Measurements from ENCODE around the gene UBXN11.

UBXN11 gene

GRCh38 chr1:26285366-26286063, 20.9 kb downstream of the UBXN11 start:
- no peak for DNase-seq

- DNase-seq = no peak
These were observed 21.7 kb downstream of the UBXN11 start for GRCh38 chr1:26284597-26285347.

GRCh38 chr1:26283871-26284596, 22.4 kb downstream of the UBXN11 start:
- no peak for DNase-seq

- DNase-seq = no peak
These were observed 23.1 kb downstream of the UBXN11 start for GRCh38 chr1:26283279-26283853.

- no peak for DNase-seq
These were observed 24.0 kb downstream of the UBXN11 start for GRCh38 chr1:26282401-26282918.

GRCh38 chr1:26281971-26282370, 24.5 kb downstream of the UBXN11 start:
- peak; percentile 36 for DNase-seq

GRCh38 chr1:26281091-26281958, 25.1 kb downstream of the UBXN11 start:
- no peak for DNase-seq

GRCh38 chr1:26280333-26281042, 25.9 kb downstream of the UBXN11 start:
- DNase-seq = no peak

GRCh38 chr1:26279456-26280332, 26.7 kb downstream of the UBXN11 start, which contains the start of gene SH3BGRL3:
Gene SH3BGRL3, plus strand, starts transcription at chr1:26280086. Its CDS starts 70 bp downstream, at chr1:26280156.
- peak; percentile 97 for DNase-seq

- no peak for DNase-seq
These were observed 27.5 kb downstream of the UBXN11 start for GRCh38 chr1:26278724-26279455.

- no peak for DNase-seq
These were observed 28.1 kb downstream of the UBXN11 start for GRCh38 chr1:26278303-26278702.

GRCh38 chr1:26277719-26278118, 28.7 kb downstream of the UBXN11 start:
- no peak for DNase-seq

- DNase-seq = no peak
These were observed 29.2 kb downstream of the UBXN11 start for GRCh38 chr1:26277261-26277661.

- DNase-seq = no peak
These were observed 30.0 kb downstream of the UBXN11 start for GRCh38 chr1:26276432-26276838.

- DNase-seq = peak; percentile 67
These were observed 30.6 kb downstream of the UBXN11 start for GRCh38 chr1:26275580-26276431.

GRCh38 chr1:26274801-26275425, 31.5 kb downstream of the UBXN11 start:
- no peak for DNase-seq

GRCh38 chr1:26269198-26269550, 37.3 kb downstream of the UBXN11 start:
- DNase-seq = no peak

All from right kidney (tissue), 1 donor.